ENCODE measurements around the gene ZW10. TPM values are rescaled to one million over a fixed set of nuclear protein-coding genes. Genes with fewer than 3 reads are reported as not detected.

Gene ZW10
- total RNA-seq, 1 donor: 17.7 TPM

GRCh38 chr11:113760241-113760640 is 13.3 kb downstream of the ZW10 start:
- no peaks in the 10 kb centered on the region for H4K20me1 ChIP-seq (ENCODE audit: insufficient read depth, low read length)
- H3K9me3 ChIP-seq (ENCODE audit: low read depth, low read length): no peaks in the 10 kb centered on the region
- TF ChIP-seq, protein P1, sequence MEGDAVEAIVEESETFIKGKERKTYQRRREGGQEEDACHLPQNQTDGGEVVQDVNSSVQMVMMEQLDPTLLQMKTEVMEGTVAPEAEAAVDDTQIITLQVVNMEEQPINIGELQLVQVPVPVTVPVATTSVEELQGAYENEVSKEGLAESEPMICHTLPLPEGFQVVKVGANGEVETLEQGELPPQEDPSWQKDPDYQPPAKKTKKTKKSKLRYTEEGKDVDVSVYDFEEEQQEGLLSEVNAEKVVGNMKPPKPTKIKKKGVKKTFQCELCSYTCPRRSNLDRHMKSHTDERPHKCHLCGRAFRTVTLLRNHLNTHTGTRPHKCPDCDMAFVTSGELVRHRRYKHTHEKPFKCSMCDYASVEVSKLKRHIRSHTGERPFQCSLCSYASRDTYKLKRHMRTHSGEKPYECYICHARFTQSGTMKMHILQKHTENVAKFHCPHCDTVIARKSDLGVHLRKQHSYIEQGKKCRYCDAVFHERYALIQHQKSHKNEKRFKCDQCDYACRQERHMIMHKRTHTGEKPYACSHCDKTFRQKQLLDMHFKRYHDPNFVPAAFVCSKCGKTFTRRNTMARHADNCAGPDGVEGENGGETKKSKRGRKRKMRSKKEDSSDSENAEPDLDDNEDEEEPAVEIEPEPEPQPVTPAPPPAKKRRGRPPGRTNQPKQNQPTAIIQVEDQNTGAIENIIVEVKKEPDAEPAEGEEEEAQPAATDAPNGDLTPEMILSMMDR (IDR thresholded peaks at IDR 0.05; ENCODE audit: extremely low read depth, low read depth, low read length): no peak
- no peak for DNase-seq (ENCODE audit: insufficient read length, low spot score, missing footprints)
- H3K4me2 ChIP-seq (ENCODE audit: insufficient read depth, low read length): no peak overlapping the region
- H3K4me3 ChIP-seq (ENCODE audit: insufficient read depth, low read length): no peak overlapping the region
- peaks cover 20% of the 10 kb centered on the region for H3K79me2 ChIP-seq (ENCODE audit: insufficient read depth, low read length)
- peaks cover 36% of the 10 kb centered on the region for H3K36me3 ChIP-seq (ENCODE audit: insufficient read depth, low read length)
- no peaks in the 10 kb centered on the region for H3K27me3 ChIP-seq (ENCODE audit: insufficient read depth, low read length)
- no peak overlapping the region for H3K27ac ChIP-seq (ENCODE audit: low read depth, low read length)
- no peaks in the 10 kb centered on the region for H3K4me1 ChIP-seq (ENCODE audit: insufficient read depth, low read length)
- no peak overlapping the region for H2AFZ ChIP-seq (ENCODE audit: low read length)

GRCh38 chr11:113752932-113753331 is 20.6 kb downstream of the ZW10 start:
- Histone ChIP-seq H3K79me2 (ENCODE audit: insufficient read depth, low read length) (no peaks in the 10 kb centered on the region), H3K36me3 (ENCODE audit: insufficient read depth, low read length) (peaks cover 40% of the 10 kb centered on the region), H3K9me3 (ENCODE audit: low read depth, low read length) (no peaks in the 10 kb centered on the region), H2AFZ (ENCODE audit: low read length) (no peak overlapping the region), H3K27ac (ENCODE audit: low read depth, low read length) (no peak overlapping the region), H3K4me2 (ENCODE audit: insufficient read depth, low read length) (no peak overlapping the region), H3K27me3 (ENCODE audit: insufficient read depth, low read length) (no peaks in the 10 kb centered on the region), H4K20me1 (ENCODE audit: insufficient read depth, low read length) (no peaks in the 10 kb centered on the region), H3K4me3 (ENCODE audit: insufficient read depth, low read length) (no peak overlapping the region), H3K4me1 (ENCODE audit: insufficient read depth, low read length) (no peaks in the 10 kb centered on the region)
- TF ChIP-seq, protein P1 (IDR thresholded peaks at IDR 0.05; ENCODE audit: extremely low read depth, low read depth, low read length): no peak
- DNase-seq (ENCODE audit: insufficient read length, low spot score, missing footprints): no peak

GRCh38 chr11:113736323-113736722 is 37.2 kb downstream of the ZW10 start:
- Histone ChIP-seq H3K4me3 (ENCODE audit: insufficient read depth, low read length) (no peak overlapping the region), H3K4me2 (ENCODE audit: insufficient read depth, low read length) (no peak overlapping the region), H4K20me1 (ENCODE audit: insufficient read depth, low read length) (no peaks in the 10 kb centered on the region), H3K27me3 (ENCODE audit: insufficient read depth, low read length) (no peaks in the 10 kb centered on the region), H3K4me1 (ENCODE audit: insufficient read depth, low read length) (peaks cover 4% of the 10 kb centered on the region), H3K79me2 (ENCODE audit: insufficient read depth, low read length) (no peaks in the 10 kb centered on the region), H3K9me3 (ENCODE audit: low read depth, low read length) (no peaks in the 10 kb centered on the region), H3K36me3 (ENCODE audit: insufficient read depth, low read length) (peaks cover 49% of the 10 kb centered on the region), H2AFZ (ENCODE audit: low read length) (no peak overlapping the region), H3K27ac (ENCODE audit: low read depth, low read length) (no peak overlapping the region)
- DNase-seq (ENCODE audit: insufficient read length, low spot score, missing footprints): no peak
- TF ChIP-seq, protein P1 (IDR thresholded peaks at IDR 0.05; ENCODE audit: extremely low read depth, low read depth, low read length): no peak

DNA sequence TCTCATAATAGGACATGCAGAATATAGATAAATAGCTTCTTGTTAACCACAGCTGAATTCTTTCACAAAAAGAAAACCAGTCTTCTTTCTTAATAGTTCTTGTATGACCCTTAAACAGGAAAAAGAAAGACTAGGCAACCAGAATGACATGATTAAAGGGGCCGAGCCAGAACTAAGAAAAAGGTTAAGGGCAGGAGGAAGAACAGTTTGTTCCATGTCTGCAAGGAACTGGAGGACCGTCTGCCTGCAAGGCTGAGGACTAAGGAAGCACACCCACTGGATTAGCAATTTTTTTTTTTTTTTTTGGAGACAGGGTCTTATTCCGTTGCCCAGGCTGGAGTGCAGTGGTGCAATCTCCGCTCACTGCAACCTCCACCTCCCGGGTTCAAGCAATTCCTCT is 41.4 kb downstream of the ZW10 start:
- no peak for DNase-seq (ENCODE audit: insufficient read length, low spot score, missing footprints)
- TF ChIP-seq, protein P1 (IDR thresholded peaks at IDR 0.05; ENCODE audit: extremely low read depth, low read depth, low read length): no peak
- peaks cover 17% of the 10 kb centered on the region for H3K36me3 ChIP-seq (ENCODE audit: insufficient read depth, low read length)

More for the DNA sequence above, 41.4 kb downstream of the ZW10 start:
- Histone ChIP-seq H2AFZ (ENCODE audit: low read length) (no peak overlapping the region), H3K4me1 (ENCODE audit: insufficient read depth, low read length) (peaks cover 26% of the 10 kb centered on the region), H3K9me3 (ENCODE audit: low read depth, low read length) (no peaks in the 10 kb centered on the region), H4K20me1 (ENCODE audit: insufficient read depth, low read length) (no peaks in the 10 kb centered on the region), H3K27me3 (ENCODE audit: insufficient read depth, low read length) (no peaks in the 10 kb centered on the region), H3K79me2 (ENCODE audit: insufficient read depth, low read length) (no peaks in the 10 kb centered on the region), H3K27ac (ENCODE audit: low read depth, low read length) (no peak overlapping the region), H3K4me2 (ENCODE audit: insufficient read depth, low read length) (no peak overlapping the region), H3K4me3 (ENCODE audit: insufficient read depth, low read length) (no peak overlapping the region)
